H1 (cell line): ENCODE data around the gene OVOL3. TPM values are rescaled to one million over a fixed set of nuclear protein-coding genes. Genes with fewer than 3 reads are reported as not detected.

Experiments
- ATF2 ChIP-seq: IDR thresholded peaks from 2 replicates; pipeline ENCODE4 v1.6.1; 2012; ENCODE audit warnings: low read length, inconsistent platforms
- ATF3 ChIP-seq: IDR thresholded peaks from 2 replicates; pipeline ENCODE4 v1.6.1; 2011; ENCODE audit warnings: low read depth, mild to moderate bottlenecking, low read length; ENCODE audit not compliant: insufficient read depth
- CHD7 ChIP-seq: fragments of 300-600 bp; sonication (generic); IDR thresholded peaks from 2 replicates; pipeline ENCODE4 v1.7.1; 2012; ENCODE audit warnings: low read length, moderate library complexity, mild to moderate bottlenecking, inconsistent platforms; ENCODE audit not compliant: insufficient replicate concordance
- EP300 ChIP-seq, 2 experiments: IDR thresholded peaks; 1 replicate in 1 of 2; 2 replicates in 1 of 2; pipeline ENCODE4 v1.6.1; 2011 to 2012; ENCODE audit warnings: low read depth in 2 of 2, low read length in 2 of 2, mild to moderate bottlenecking in 2 of 2, borderline replicate concordance in 1 of 2, inconsistent platforms in 1 of 2, moderate library complexity in 1 of 2
- SAP30 ChIP-seq: fragments of 300-600 bp; sonication (generic); IDR thresholded peaks from 2 replicates; pipeline ENCODE4 v1.7.1; 2012; ENCODE audit warnings: low read length, moderate library complexity, mild to moderate bottlenecking, inconsistent platforms; ENCODE audit not compliant: insufficient read depth, insufficient replicate concordance
- SP1 ChIP-seq: IDR thresholded peaks from 2 replicates; pipeline ENCODE4 v1.6.1; 2011; ENCODE audit warnings: low read depth, low read length
- polyA plus RNA-seq, 7 experiments: library from polyadenylated mRNA; depleted of rRNA in 3 of 7; stranded (reverse) in 5 of 7; unstranded in 2 of 7; fragments of >200 nt in 5 of 7; fragments of 200-250 nt in 2 of 7; gene quantifications; 1 replicate in 5 of 7; 2 replicates in 1 of 7; 4 replicates in 1 of 7; pipeline versions ENCODE4 v1.2.1 to v1.2.3, GENCODE V29; 2011 to 2013; ENCODE audit warnings: missing spikeins in 2 of 7, mixed read lengths in 2 of 7
- total RNA-seq: library from RNA; stranded (reverse); fragmentation: NEBNext Ultra II Directional; extraction: Animal tissue kit (Norgen Biotek cat#: 25700); gene quantifications from 2 replicates; pipeline ENCODE4 v1.2.1, GENCODE V29; 2021

The OVOL3 gene
- total and polyA plus RNA-seq, 2 of the 8 experiments (the other 6 are each of a cell fraction or from before 2014, with no cell fraction given), result 0.45 TPM; not detected in 1

- no peak for TF ChIP-seq CHD7
- TF ChIP-seq SAP30, result no peak
- no peak for TF ChIP-seq SP1
- TF ChIP-seq EP300 (IDR thresholded peaks at IDR 0.05; ENCODE audit: borderline replicate concordance in 1 of 2, low read depth in 2 of 2, low read length in 2 of 2), result no peak
- no peak for TF ChIP-seq ATF3
- no peak for TF ChIP-seq ATF2
Observed at GRCh38 chr19:36115453-36116343, 4.8 kb downstream of the OVOL3 start, which contains the start of gene TBCB (continued).
